ENCODE data around the gene SLC25A12. TPM values are rescaled to one million over a fixed set of nuclear protein-coding genes. Genes with fewer than 3 reads are reported as not detected.
"Not testable (repeated sequence)": the region's sequence is repeated elsewhere in the genome, so short reads cannot be mapped to it uniquely, and the experiment has no call there.

The SLC25A12 gene
- total RNA-seq, 1 donor, result 14.8 TPM

- H3K4me3 ChIP-seq (ENCODE audit: low read length); H3K9me3 ChIP-seq (ENCODE audit: low read depth, low read length); H3K27me3 ChIP-seq (ENCODE audit: insufficient read depth, low read length); H3K4me1 ChIP-seq (ENCODE audit: insufficient read depth, low read length): not testable (repeated sequence)
Measured at GRCh38 chr2:171761176-171761575, 132.9 kb downstream of the SLC25A12 start.

GRCh38 chr2:171758762-171759161, 135.3 kb downstream of the SLC25A12 start:
- not testable (repeated sequence) for H3K4me3 ChIP-seq (ENCODE audit: low read length); H3K4me1 ChIP-seq (ENCODE audit: insufficient read depth, low read length)

GRCh38 chr2:171754254-171754939, 139.6 kb downstream of the SLC25A12 start:
- H3K4me1 ChIP-seq (ENCODE audit: insufficient read depth, low read length), result no peaks in the 10 kb centered on the region
- H3K4me3 ChIP-seq (ENCODE audit: low read length), result no peak overlapping the region
- no peaks in the 10 kb centered on the region for H3K9me3 ChIP-seq (ENCODE audit: low read depth, low read length)
- H3K27me3 ChIP-seq (ENCODE audit: insufficient read depth, low read length), result no peaks in the 10 kb centered on the region

More at GRCh38 chr2:171758762-171759161, 135.3 kb downstream of the SLC25A12 start:
- not testable (repeated sequence) for H3K9me3 ChIP-seq (ENCODE audit: low read depth, low read length); H3K27me3 ChIP-seq (ENCODE audit: insufficient read depth, low read length)

GRCh38 chr2:171747371-171747770, 146.7 kb downstream of the SLC25A12 start:
- H3K4me1 ChIP-seq (ENCODE audit: insufficient read depth, low read length), result no peaks in the 10 kb centered on the region
- H3K27me3 ChIP-seq (ENCODE audit: insufficient read depth, low read length), result no peaks in the 10 kb centered on the region
- H3K4me3 ChIP-seq (ENCODE audit: low read length), result no peak overlapping the region

GRCh38 chr2:171745806-171746205, 148.2 kb downstream of the SLC25A12 start:
- Histone ChIP-seq H3K4me1 (ENCODE audit: insufficient read depth, low read length) (no peaks in the 10 kb centered on the region), H3K9me3 (ENCODE audit: low read depth, low read length) (no peaks in the 10 kb centered on the region), H3K4me3 (ENCODE audit: low read length) (no peak overlapping the region), H3K27me3 (ENCODE audit: insufficient read depth, low read length) (no peaks in the 10 kb centered on the region)

More at GRCh38 chr2:171747371-171747770, 146.7 kb downstream of the SLC25A12 start:
- no peaks in the 10 kb centered on the region for H3K9me3 ChIP-seq (ENCODE audit: low read depth, low read length)

- Histone ChIP-seq H3K27me3 (ENCODE audit: insufficient read depth, low read length) (no peaks in the 10 kb centered on the region), H3K4me3 (ENCODE audit: low read length) (no peak overlapping the region), H3K4me1 (ENCODE audit: insufficient read depth, low read length) (no peaks in the 10 kb centered on the region), H3K9me3 (ENCODE audit: low read depth, low read length) (no peaks in the 10 kb centered on the region)
Measured at GRCh38 chr2:171745141-171745540, 148.9 kb downstream of the SLC25A12 start.

GRCh38 chr2:171742760-171743159, 151.3 kb downstream of the SLC25A12 start:
- no peak overlapping the region for H3K4me3 ChIP-seq (ENCODE audit: low read length)
- no peaks in the 10 kb centered on the region for H3K9me3 ChIP-seq (ENCODE audit: low read depth, low read length)
- no peaks in the 10 kb centered on the region for H3K27me3 ChIP-seq (ENCODE audit: insufficient read depth, low read length)
- no peaks in the 10 kb centered on the region for H3K4me1 ChIP-seq (ENCODE audit: insufficient read depth, low read length)

GRCh38 chr2:171741189-171741588, 152.9 kb downstream of the SLC25A12 start:
- H3K9me3 ChIP-seq (ENCODE audit: low read depth, low read length), result no peaks in the 10 kb centered on the region
- H3K4me1 ChIP-seq (ENCODE audit: insufficient read depth, low read length), result no peaks in the 10 kb centered on the region
- no peak overlapping the region for H3K4me3 ChIP-seq (ENCODE audit: low read length)
- H3K27me3 ChIP-seq (ENCODE audit: insufficient read depth, low read length), result no peaks in the 10 kb centered on the region

- no peaks in the 10 kb centered on the region for H3K9me3 ChIP-seq (ENCODE audit: low read depth, low read length)
- H3K4me1 ChIP-seq (ENCODE audit: insufficient read depth, low read length), result no peaks in the 10 kb centered on the region
- H3K4me3 ChIP-seq (ENCODE audit: low read length), result no peak overlapping the region
- H3K27me3 ChIP-seq (ENCODE audit: insufficient read depth, low read length), result no peaks in the 10 kb centered on the region
Measured at GRCh38 chr2:171735991-171736710, 157.9 kb downstream of the SLC25A12 start.

Other genes with a start within 250 kb of the SLC25A12 start
- gene DYNC1I2, start 206.8 kb downstream of the SLC25A12 start, total RNA-seq, result 16.9 TPM
- gene HAT1, start 28.2 kb upstream of the SLC25A12 start, total RNA-seq, result 39.0 TPM
- gene METAP1D, start 105.7 kb upstream of the SLC25A12 start, total RNA-seq, result 4.1 TPM
- not detected for gene DLX1, start 191.3 kb upstream of the SLC25A12 start, total RNA-seq
- not detected for gene DLX2, start 208.7 kb upstream of the SLC25A12 start, total RNA-seq

Data from mononuclear cell (primary cell).